Astrocyte of the spinal cord (primary cell): ENCODE results near the gene HSD3B1.
"Not testable (repeated sequence)": the region's sequence is repeated elsewhere in the genome, so short reads cannot be mapped to it uniquely, and the experiment has no call there.

Experiments
- DNase-seq: peaks from one replicate; pipeline ENCODE4 v3.0.0; 2011; ENCODE audit warnings: low read depth, low spot score
- H3K4me3 ChIP-seq: 2 replicates; pipeline ENCODE4 v1.5.1; 2011; ENCODE audit warnings: low read depth, mild to moderate bottlenecking, low read length, moderate library complexity
- CTCF ChIP-seq: IDR thresholded peaks from 2 replicates; pipeline ENCODE4 v1.5.1; 2012; ENCODE audit warnings: low read depth, mild to moderate bottlenecking, low read length, inconsistent platforms
- in situ Hi-C: cut with HindIII; loops from 2 replicates; pipeline ENCODE4 v1.10.0; 2017; ENCODE audit warnings: low sequenced_read_pairs

The HSD3B1 gene

GRCh38 chr1:119547805-119548204 lies 40.8 kb downstream of the HSD3B1 start:
- in situ Hi-C loops: no loop called here
- no peak for TF ChIP-seq CTCF
- DNase-seq: no peak
- H3K4me3 ChIP-seq: no peak overlapping the region

- TF ChIP-seq CTCF: peak; percentile 75
- in situ Hi-C loops: no loop called here
- no peak overlapping the region for H3K4me3 ChIP-seq
- peak; percentile 71 for DNase-seq
These were observed 42.7 kb downstream of the HSD3B1 start for GRCh38 chr1:119549719-119550132.

- no peak for TF ChIP-seq CTCF
- no peak overlapping the region for H3K4me3 ChIP-seq
- no peak for DNase-seq
- in situ Hi-C loops: no loop called here
These were observed 43.4 kb downstream of the HSD3B1 start for GRCh38 chr1:119550381-119550780.

GRCh38 chr1:119551218-119551617 lies 44.2 kb downstream of the HSD3B1 start:
- no peak overlapping the region for H3K4me3 ChIP-seq
- no peak for TF ChIP-seq CTCF
- no peak for DNase-seq
- in situ Hi-C loops: no loop called here

GRCh38 chr1:119552656-119553055 lies 45.6 kb downstream of the HSD3B1 start:
- DNase-seq, in situ Hi-C loops: not testable (repeated sequence)

GRCh38 chr1:119553302-119554071 lies 46.5 kb downstream of the HSD3B1 start:
- H3K4me3 ChIP-seq, in situ Hi-C loops: not testable (repeated sequence)
- peak; percentile 0 for DNase-seq

More at GRCh38 chr1:119552656-119553055, 45.6 kb downstream of the HSD3B1 start:
- not testable (repeated sequence) for H3K4me3 ChIP-seq

GRCh38 chr1:119554183-119554582 lies 47.2 kb downstream of the HSD3B1 start:
- TF ChIP-seq CTCF: no peak
- no peak overlapping the region for H3K4me3 ChIP-seq
- DNase-seq: peak; percentile 95
- in situ Hi-C loops: no loop called here
